ENCODE results near the gene ZNF317. TPM values are rescaled to one million over a fixed set of nuclear protein-coding genes. Genes with fewer than 3 reads are reported as not detected.
A peak's percentile ranks its signal among the peaks of the same experiment; 100 is the strongest.

The ZNF317 gene
- total RNA-seq (10 to 100 TPM; 18.3 to 32.9 (median 28.0) TPM), polyA plus RNA-seq (10 to 100 TPM; 27.3 to 69.7 (median 46.0) TPM)
- long read RNA-seq, donor 1, full-length matches to known transcripts: 2 of 2 reads
- long read RNA-seq, donor 1, partial matches to known transcripts: 0 of 2 reads
- long read RNA-seq, donor 1, other reads (novel, unspliced or antisense): 0 of 2 reads
- long read RNA-seq, donor 2, full-length matches to known transcripts: 2 of 2 reads
- long read RNA-seq, donor 2, partial matches to known transcripts: 0 of 2 reads
- long read RNA-seq, donor 2, other reads (novel, unspliced or antisense): 0 of 2 reads
- long read RNA-seq, donor 3, full-length matches to known transcripts: 1 of 1 reads
- long read RNA-seq, donor 3, partial matches to known transcripts: 0 of 1 reads
- long read RNA-seq, donor 3, other reads (novel, unspliced or antisense): 0 of 1 reads
- long read RNA-seq, donor 4, full-length matches to known transcripts: 4 of 8 reads
- long read RNA-seq, donor 4, partial matches to known transcripts: 0 of 8 reads
- long read RNA-seq, donor 4, other reads (novel, unspliced or antisense): 4 of 8 reads
- long read RNA-seq, donor 5, full-length matches to known transcripts: 33 of 41 reads
- long read RNA-seq, donor 5, partial matches to known transcripts: 1 of 41 reads
- long read RNA-seq, donor 5, other reads (novel, unspliced or antisense): 7 of 41 reads
- long read RNA-seq, donor 6, full-length matches to known transcripts: 1 of 4 reads
- long read RNA-seq, donor 6, partial matches to known transcripts: 2 of 4 reads
- long read RNA-seq, donor 6, other reads (novel, unspliced or antisense): 1 of 4 reads
- long read RNA-seq, donor 7, full-length matches to known transcripts: 1 of 1 reads
- long read RNA-seq, donor 7, partial matches to known transcripts: 0 of 1 reads
- long read RNA-seq, donor 7, other reads (novel, unspliced or antisense): 0 of 1 reads
- long read RNA-seq, donor 8, partial matches to known transcripts: 0 of 1 reads
- long read RNA-seq, donor 8, other reads (novel, unspliced or antisense): 0 of 1 reads
- long read RNA-seq, donor 9, full-length matches to known transcripts: 1 of 1 reads
- long read RNA-seq, donor 9, partial matches to known transcripts: 0 of 1 reads
- long read RNA-seq, donor 9, other reads (novel, unspliced or antisense): 0 of 1 reads
- long read RNA-seq, donor 10: 0 reads

DNA sequence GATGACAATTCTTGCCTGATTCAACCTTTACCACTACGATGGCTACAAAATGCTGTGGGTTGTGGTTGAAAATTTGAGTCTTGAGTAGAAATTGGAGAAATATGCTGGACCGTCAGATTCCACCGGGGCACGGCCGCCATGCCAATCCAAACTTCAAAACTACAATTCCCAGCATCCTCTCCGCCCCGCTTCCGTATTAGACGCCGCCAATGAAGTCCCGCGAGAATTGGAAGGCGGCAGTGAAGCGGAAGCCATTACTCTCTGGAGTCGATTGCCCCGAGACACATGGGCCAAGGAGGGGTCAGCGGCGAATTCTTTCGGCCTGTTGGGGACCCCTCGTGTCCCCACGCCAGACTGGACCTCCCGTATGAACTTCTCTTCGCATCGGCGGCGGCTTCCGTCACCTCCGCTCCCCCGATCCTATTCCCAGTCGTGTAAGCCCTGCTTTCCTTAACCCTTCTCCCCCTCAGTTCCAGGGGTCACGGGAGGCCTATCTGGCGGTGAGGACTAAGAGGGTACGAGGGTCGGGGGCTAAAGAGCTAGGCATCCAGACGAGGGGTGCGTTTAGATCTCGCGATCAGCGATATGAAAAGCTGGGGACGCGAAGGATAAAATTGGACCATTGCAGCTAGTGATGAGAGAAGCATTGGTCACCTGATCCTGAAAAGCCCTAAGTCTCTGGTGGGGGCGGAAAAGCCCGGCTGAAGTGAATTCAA is at the start of gene ZNF317:
Gene ZNF317 (plus strand): TSS at position 239 of the 716 bp plus-strand sequence. CDS start 15,620 bp downstream, outside the sequence.
- no peaks in the 10 kb centered on the region for H3K27me3 ChIP-seq
- H3K9me3 ChIP-seq (replicated peaks in 1 of 3): peaks cover 0 to 10% (median 0%) of the 10 kb centered on the region in 3 donors
- peak within 1 kb of the TSS; percentile 25 to 100 (median 84) for H3K4me3 ChIP-seq
- TF ChIP-seq, protein P1, sequence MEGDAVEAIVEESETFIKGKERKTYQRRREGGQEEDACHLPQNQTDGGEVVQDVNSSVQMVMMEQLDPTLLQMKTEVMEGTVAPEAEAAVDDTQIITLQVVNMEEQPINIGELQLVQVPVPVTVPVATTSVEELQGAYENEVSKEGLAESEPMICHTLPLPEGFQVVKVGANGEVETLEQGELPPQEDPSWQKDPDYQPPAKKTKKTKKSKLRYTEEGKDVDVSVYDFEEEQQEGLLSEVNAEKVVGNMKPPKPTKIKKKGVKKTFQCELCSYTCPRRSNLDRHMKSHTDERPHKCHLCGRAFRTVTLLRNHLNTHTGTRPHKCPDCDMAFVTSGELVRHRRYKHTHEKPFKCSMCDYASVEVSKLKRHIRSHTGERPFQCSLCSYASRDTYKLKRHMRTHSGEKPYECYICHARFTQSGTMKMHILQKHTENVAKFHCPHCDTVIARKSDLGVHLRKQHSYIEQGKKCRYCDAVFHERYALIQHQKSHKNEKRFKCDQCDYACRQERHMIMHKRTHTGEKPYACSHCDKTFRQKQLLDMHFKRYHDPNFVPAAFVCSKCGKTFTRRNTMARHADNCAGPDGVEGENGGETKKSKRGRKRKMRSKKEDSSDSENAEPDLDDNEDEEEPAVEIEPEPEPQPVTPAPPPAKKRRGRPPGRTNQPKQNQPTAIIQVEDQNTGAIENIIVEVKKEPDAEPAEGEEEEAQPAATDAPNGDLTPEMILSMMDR (IDR thresholded peaks at IDR 0.05): no peak
- peak; percentile 10 to 68 for TF ChIP-seq POLR2A (IDR thresholded peaks at IDR 0.05)
- intact Hi-C loops (cut with DNase I): loop anchor here in 1 of 2 donors (10.0 kb wide), 1 partner anchor 674 kb away; the partner anchor contains the start of gene FBXL12
- H3K27ac ChIP-seq: peak within 1 kb of the TSS; percentile 71 to 92 (median 91)
- WGBS, 4 donors: 0 to 1% (median 1%) methylated on average over 38 to 43 of the region's 43 CpGs
- H3K4me1 ChIP-seq (replicated peaks in 1 of 2): peaks cover 0 to 22% of the 10 kb centered on the region in 2 donors
- no peaks in the 10 kb centered on the region for H3K36me3 ChIP-seq (replicated peaks in 1 of 2)
- peak; percentile 92 to 98 (median 94) for DNase-seq

- Histone ChIP-seq H3K27ac (no peak within 1 kb of the TSS), H3K4me3 (no peak within 1 kb of the TSS), H3K27me3 (peaks cover 11% of the 10 kb centered on the region), H3K36me3 (replicated peaks in 1 of 2) (no peaks in the 10 kb centered on the region), H3K9me3 (replicated peaks in 1 of 3) (no peaks in the 10 kb centered on the region), H3K4me1 (replicated peaks in 1 of 2) (no peaks in the 10 kb centered on the region)
- DNase-seq: no peak
- 43 to 58% (median 53%) methylated on average over 8 of the region's 8 CpGs for WGBS, 4 donors
- intact Hi-C loops (cut with DNase I): no loop called here
- TF ChIP-seq, protein P1 (IDR thresholded peaks at IDR 0.05): no peak
- no peak for TF ChIP-seq POLR2A (IDR thresholded peaks at IDR 0.05)
Measured at GRCh38 chr19:9107375-9107774, 32.8 kb upstream of the ZNF317 start, which contains the start of gene OR7G2. TSS of gene OR7G2 (minus strand) at chr19:9107475. CDS start at chr19:9103243, 4,232 bp downstream.

DNA sequence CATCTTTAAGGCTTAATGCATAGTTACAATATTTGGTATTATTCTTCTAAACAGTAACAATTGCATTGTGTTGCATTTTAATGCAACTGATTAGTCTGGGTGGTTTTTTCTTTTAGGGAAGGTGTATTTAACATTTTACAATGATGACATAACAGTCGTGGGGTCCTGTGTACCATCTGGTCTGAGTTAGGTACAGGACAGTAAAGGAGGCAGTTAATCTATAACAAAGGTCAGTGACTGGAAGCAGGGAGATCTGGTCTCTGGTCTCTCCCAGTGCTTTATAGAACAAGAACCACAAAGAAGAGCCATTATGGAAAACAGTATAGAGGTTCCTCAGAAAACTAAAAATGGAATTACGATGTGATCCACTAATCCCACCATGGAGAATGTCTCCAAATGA is 30.2 kb upstream of the ZNF317 start:
- Histone ChIP-seq H3K27me3 (peaks cover 11% of the 10 kb centered on the region), H3K4me3 (no peak overlapping the region), H3K4me1 (replicated peaks in 1 of 2) (no peaks in the 10 kb centered on the region), H3K27ac (no peak overlapping the region), H3K9me3 (replicated peaks in 1 of 3) (no peaks in the 10 kb centered on the region), H3K36me3 (replicated peaks in 1 of 2) (no peaks in the 10 kb centered on the region)
- intact Hi-C loops (cut with DNase I): no loop called here
- TF ChIP-seq POLR2A (IDR thresholded peaks at IDR 0.05): no peak
- TF ChIP-seq, protein P1 (IDR thresholded peaks at IDR 0.05): no peak
- no peak for DNase-seq
- WGBS, 4 donors: 38 to 59% (median 44%) methylated on average over 2 of the region's 2 CpGs

All from adrenal gland (tissue), 19 donors.